H9 (cell line): ENCODE measurements around the gene SIX3. TPM values are rescaled to one million over a fixed set of nuclear protein-coding genes. Genes with fewer than 3 reads are reported as not detected.

ENCODE experiments used
- DNase-seq: peaks from one replicate; pipeline ENCODE4 v3.0.0-alpha.2; 2017
- H2AFZ ChIP-seq: one replicate; pipeline ENCODE4 v1.6.1; 2013; ENCODE audit warnings: mild to moderate bottlenecking, low read length, control low read depth, moderate library complexity
- H2AK5ac ChIP-seq: 2 replicates; pipeline ENCODE4 v1.6.1; 2013; ENCODE audit warnings: low read length, control low read depth, mixed read lengths; ENCODE audit not compliant: insufficient read length
- H2BK120ac ChIP-seq: one replicate; pipeline ENCODE4 v1.6.1; 2013; ENCODE audit warnings: low read depth, mild to moderate bottlenecking, low read length, control low read depth, inconsistent platforms; ENCODE audit not compliant: poor library complexity, severe bottlenecking
- H2BK12ac ChIP-seq: 2 replicates; pipeline ENCODE4 v1.6.1; 2013; ENCODE audit warnings: low read length, control low read depth, mixed read lengths, low read depth; ENCODE audit not compliant: insufficient read length
- H2BK15ac ChIP-seq: 2 replicates; pipeline ENCODE4 v1.6.1; 2013; ENCODE audit warnings: low read depth, low read length, control low read depth
- H2BK20ac ChIP-seq: one replicate; pipeline ENCODE4 v1.6.1; 2013; ENCODE audit warnings: low read depth, mild to moderate bottlenecking, low read length, control low read depth, inconsistent platforms; ENCODE audit not compliant: poor library complexity, severe bottlenecking
- H2BK5ac ChIP-seq: 2 replicates; pipeline ENCODE4 v1.6.1; 2013; ENCODE audit warnings: low read length, control low read depth, mixed read lengths; ENCODE audit not compliant: insufficient read length
- H3K14ac ChIP-seq: 2 replicates; pipeline ENCODE4 v1.6.1; 2013; ENCODE audit warnings: low read length, control low read depth; ENCODE audit not compliant: insufficient read depth
- H3K18ac ChIP-seq: 2 replicates; pipeline ENCODE4 v1.6.1; 2013; ENCODE audit warnings: low read depth, mild to moderate bottlenecking, mixed read lengths, low read length, control low read depth; ENCODE audit not compliant: insufficient read length
- H3K23ac ChIP-seq: 2 replicates; pipeline ENCODE4 v1.6.1; 2013; ENCODE audit warnings: low read length, control low read depth, mixed read lengths, low read depth; ENCODE audit not compliant: insufficient read length
- H3K23me2 ChIP-seq: 2 replicates; pipeline ENCODE4 v1.6.1; 2013; ENCODE audit warnings: low read depth, mild to moderate bottlenecking, mixed read lengths, low read length, control low read depth; ENCODE audit not compliant: insufficient read length, poor library complexity, severe bottlenecking
- H3K27ac ChIP-seq: 2 replicates; pipeline ENCODE4 v1.5.1; 2013; ENCODE audit warnings: low read length, control low read depth, mixed read lengths, low read depth; ENCODE audit not compliant: insufficient read length
- H3K27me3 ChIP-seq: 2 replicates; pipeline ENCODE4 v1.6.1; 2013; ENCODE audit warnings: low read length, control low read depth, inconsistent platforms; ENCODE audit not compliant: insufficient read depth
- H3K4ac ChIP-seq: 2 replicates; pipeline ENCODE4 v1.6.1; 2013; ENCODE audit warnings: low read depth, mild to moderate bottlenecking, control low read depth, inconsistent platforms, low read length, moderate library complexity
- H3K4me1 ChIP-seq: 2 replicates; pipeline ENCODE4 v1.6.1; 2013; ENCODE audit warnings: low read length, control low read depth, inconsistent platforms; ENCODE audit not compliant: insufficient read depth
- H3K4me2 ChIP-seq: 2 replicates; pipeline ENCODE4 v1.6.1; 2013; ENCODE audit warnings: low read length, control low read depth, mixed read lengths; ENCODE audit not compliant: insufficient read length, insufficient read depth
- H3K56ac ChIP-seq: 2 replicates; pipeline ENCODE4 v1.6.1; 2013; ENCODE audit warnings: low read depth, mild to moderate bottlenecking, mixed read lengths, low read length, control low read depth; ENCODE audit not compliant: insufficient read length
- H3K79me1 ChIP-seq: 2 replicates; pipeline ENCODE4 v1.6.1; 2013; ENCODE audit warnings: low read depth, mild to moderate bottlenecking, moderate library complexity, low read length, control low read depth, inconsistent platforms; ENCODE audit not compliant: insufficient read depth, poor library complexity, severe bottlenecking
- H3K79me2 ChIP-seq: 2 replicates; pipeline ENCODE4 v1.6.1; 2013; ENCODE audit warnings: low read length, control low read depth, inconsistent platforms; ENCODE audit not compliant: insufficient read depth
- H3K9ac ChIP-seq: 2 replicates; pipeline ENCODE4 v1.6.1; 2013; ENCODE audit warnings: low read length, control low read depth, mixed read lengths; ENCODE audit not compliant: insufficient read length; ENCODE audit errors: extremely low read depth
- H3K9me3 ChIP-seq: one replicate; pipeline ENCODE4 v1.6.1; 2013; ENCODE audit warnings: low read depth, low read length, inconsistent platforms; ENCODE audit not compliant: control insufficient read depth
- H3T11ph ChIP-seq: one replicate; pipeline ENCODE4 v1.6.1; 2013; ENCODE audit warnings: mild to moderate bottlenecking, low read length, control low read depth, inconsistent platforms
- H4K20me1 ChIP-seq: one replicate; pipeline ENCODE4 v1.6.1; 2013; ENCODE audit not compliant: control insufficient read depth, insufficient read length, insufficient read depth
- H4K5ac ChIP-seq: 2 replicates; pipeline ENCODE4 v1.6.1; 2013; ENCODE audit warnings: low read depth, mild to moderate bottlenecking, mixed read lengths, low read length, control low read depth; ENCODE audit not compliant: insufficient read length
- H4K8ac ChIP-seq: replicated peaks from 2 replicates; pipeline ENCODE4 v1.6.1; 2013; ENCODE audit warnings: low read length, control low read depth, mixed read lengths, low read depth; ENCODE audit not compliant: insufficient read length
- H4K91ac ChIP-seq: 2 replicates; pipeline ENCODE4 v1.6.1; 2013; ENCODE audit warnings: low read depth, mild to moderate bottlenecking, moderate library complexity, mixed read lengths, low read length, control low read depth; ENCODE audit not compliant: insufficient read length
- H3K27ac Mint-ChIP-seq, 3 experiments: 2 replicates in 2 of 3; 3 replicates in 1 of 3; pipeline ENCODE4 v1.8.0; 2020 to 2021; ENCODE audit warnings: mixed read lengths in 3 of 3, mild to moderate bottlenecking in 1 of 3, moderate library complexity in 1 of 3
- H3K27me3 Mint-ChIP-seq: 2 replicates; pipeline ENCODE4 v1.8.0; 2021; ENCODE audit warnings: low read depth, mild to moderate bottlenecking, moderate library complexity, mixed read lengths
- H3K36me3 Mint-ChIP-seq, 3 experiments: 2 replicates in 2 of 3; 3 replicates in 1 of 3; pipeline ENCODE4 v1.8.0; 2020 to 2021; ENCODE audit warnings: low read depth in 3 of 3, mixed read lengths in 3 of 3; ENCODE audit not compliant: insufficient read depth in 1 of 3
- H3K4me1 Mint-ChIP-seq, 2 experiments: 2 replicates each; pipeline ENCODE4 v1.8.0; 2020; ENCODE audit warnings: mixed read lengths in 2 of 2
- H3K4me3 Mint-ChIP-seq, 2 experiments: 2 replicates in 1 of 2; 3 replicates in 1 of 2; pipeline ENCODE4 v1.8.0; 2020 to 2021; ENCODE audit warnings: mild to moderate bottlenecking in 2 of 2, mixed read lengths in 2 of 2, moderate library complexity in 1 of 2
- H3K9me3 Mint-ChIP-seq, 2 experiments: 2 replicates in 1 of 2; 3 replicates in 1 of 2; pipeline ENCODE4 v1.8.0; 2020; ENCODE audit warnings: mild to moderate bottlenecking in 2 of 2, mixed read lengths in 2 of 2, moderate library complexity in 1 of 2
- CTCF ChIP-seq: fragments of 200-600 bp; sonication (generic); conservative IDR thresholded peaks from 3 replicates; pipeline ENCODE4 v1.8.0; 2021; ENCODE audit warnings: antibody characterized with exemption, mild to moderate bottlenecking
- WGBS: extraction: QIAGEN DNeasy Blood & Tissue Kit; methylation state at CpG from one replicate; pipeline ENCODE4 v1.1.7; 2013; ENCODE audit warnings: missing lambda C conversion rate, low lambda C conversion rate, mixed read lengths; ENCODE audit not compliant: insufficient read length; ENCODE audit errors: extremely low coverage; 5-methylcytosine and 5-hydroxymethylcytosine counted together
- total RNA-seq: library from RNA; stranded (reverse); gene quantifications from 2 replicates; pipeline ENCODE4 v1.2.1, GENCODE V29; 2021

Gene SIX3
- total RNA-seq, 1 experiment from 2014 or later, result 0.55 TPM

DNA sequence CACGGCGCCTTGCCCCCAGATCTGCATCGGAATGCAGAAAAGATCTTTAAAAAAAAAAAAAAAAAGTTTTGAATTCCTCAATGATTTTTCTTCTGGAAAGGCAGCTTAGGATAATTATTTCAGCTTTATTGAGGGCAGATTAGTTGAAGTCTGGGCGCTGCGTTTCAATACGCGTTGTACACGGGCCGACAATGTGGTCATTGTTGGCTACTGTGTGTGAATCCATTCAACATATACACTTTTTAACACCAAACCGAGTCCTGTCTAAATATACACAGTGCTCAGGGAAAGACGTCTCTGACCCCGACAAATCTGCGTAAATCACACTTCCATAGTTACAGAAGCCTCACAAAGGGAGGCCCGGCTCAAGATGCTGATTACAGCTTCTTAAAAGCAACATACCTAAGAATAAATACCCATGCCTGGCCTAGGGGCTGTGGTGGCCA, 1.4 kb upstream of the SIX3 start:
- H3K79me1 ChIP-seq, result no peaks in the 10 kb centered on the region
- H3K14ac ChIP-seq, result no peak overlapping the region
- no peak overlapping the region for H4K5ac ChIP-seq
- H3K9ac ChIP-seq, result no peak overlapping the region
- WGBS, result no CpG with 5 or more reads among the region's 14 CpGs
- H2BK12ac ChIP-seq, result no peak overlapping the region
- no peak for DNase-seq
- H2BK15ac ChIP-seq, result no peak overlapping the region
- no peak for TF ChIP-seq CTCF
- no peak overlapping the region for H3K27ac Mint-ChIP-seq
- peak overlapping the region in 1 of 2 experiments; percentile 77; a peak in 3 of 5 replicates for H3K4me3 Mint-ChIP-seq
- H3K4me1 Mint-ChIP-seq, result peaks cover 55 to 68% of the 10 kb centered on the region in 2 experiments
- H3T11ph ChIP-seq, result no peak overlapping the region
- peaks cover 0 to 3% (median 0%) of the 10 kb centered on the region in 3 experiments; a peak in 1 of 7 replicates for H3K36me3 Mint-ChIP-seq
- no peaks in the 10 kb centered on the region for H3K79me2 ChIP-seq
- H3K23me2 ChIP-seq, result peaks cover 23% of the 10 kb centered on the region
- H3K23ac ChIP-seq, result no peak overlapping the region
- H2BK120ac ChIP-seq, result no peak overlapping the region
- H2AK5ac ChIP-seq, result no peak overlapping the region
- peaks cover 86% of the 10 kb centered on the region for H3K27me3 ChIP-seq
- H4K91ac ChIP-seq, result no peak overlapping the region
- H2AFZ ChIP-seq, result no peak overlapping the region
- H2BK5ac ChIP-seq, result no peak overlapping the region
- H3K4ac ChIP-seq, result no peak overlapping the region
- H3K9me3 ChIP-seq, result no peaks in the 10 kb centered on the region
- no peak overlapping the region for H4K8ac ChIP-seq
- peaks cover 6% of the 10 kb centered on the region for H4K20me1 ChIP-seq
- H3K4me2 ChIP-seq, result peak overlapping the region; percentile 55
- no peak overlapping the region for H3K27ac ChIP-seq
- peaks cover 99% of the 10 kb centered on the region for H3K27me3 Mint-ChIP-seq
- no peak overlapping the region for H3K56ac ChIP-seq
- H3K18ac ChIP-seq, result no peak overlapping the region
- H3K9me3 Mint-ChIP-seq, result no peaks in the 10 kb centered on the region; a peak in 2 of 5 replicates
- H3K4me1 ChIP-seq, result peaks cover 6% of the 10 kb centered on the region
- no peak overlapping the region for H2BK20ac ChIP-seq
